ENCODE results near the gene ANKRD36. TPM values are rescaled to one million over a fixed set of nuclear protein-coding genes. Genes with fewer than 3 reads are reported as not detected.
"Not testable (repeated sequence)": the region's sequence is repeated elsewhere in the genome, so short reads cannot be mapped to it uniquely, and the experiment has no call there.

The ANKRD36 gene
- total RNA-seq (38.0 TPM), polyA plus RNA-seq (ENCODE audit: insufficient read depth in 1 of 8, insufficient read length in 8 of 8, low replicate concordance in 1 of 8) (10 to 100 TPM in 4 of 8 donors, 1 to 10 TPM in 4; 5.1 to 14.6 (median 9.9) TPM)
- long read RNA-seq, donor 1, partial matches to known transcripts = 0 of 1 reads
- long read RNA-seq, donor 1, other reads (novel, unspliced or antisense) = 0 of 1 reads
- long read RNA-seq, donor 2 = 0 reads
- long read RNA-seq, donor 3 = 0 reads
- long read RNA-seq, donor 4 = 0 reads
- long read RNA-seq, donor 5 = 0 reads
- long read RNA-seq, donor 6 = 0 reads
- long read RNA-seq, donor 7, partial matches to known transcripts = 0 of 1 reads
- long read RNA-seq, donor 7, other reads (novel, unspliced or antisense) = 0 of 1 reads
- long read RNA-seq, donor 8, partial matches to known transcripts = 0 of 1 reads
- long read RNA-seq, donor 8, other reads (novel, unspliced or antisense) = 0 of 1 reads
- long read RNA-seq, donor 9 = 0 reads
- long read RNA-seq, donor 10 = 0 reads
- long read RNA-seq, donor 11, partial matches to known transcripts = 0 of 1 reads
- long read RNA-seq, donor 11, other reads (novel, unspliced or antisense) = 0 of 1 reads

GRCh38 chr2:97113050-97113881 is at the start of gene ANKRD36:
TSS of gene ANKRD36 (plus strand) at chr2:97113153. CDS start at chr2:97113740, 587 bp downstream.
- not testable (repeated sequence) for H3K4me1 ChIP-seq (ENCODE audit: control insufficient read depth, insufficient read depth, low read length); H3K36me3 ChIP-seq (ENCODE audit: control insufficient read depth, insufficient read depth, low read length); H3K9me3 ChIP-seq (replicated peaks; ENCODE audit: control insufficient read depth, low read depth, low read length); H3K27me3 ChIP-seq (ENCODE audit: control insufficient read depth, insufficient read depth, low read length)
- 0% methylated on average over 25 of the region's 74 CpGs for WGBS (ENCODE audit: insufficient coverage)
- Histone ChIP-seq H3K27ac (ENCODE audit: low read length) (peak within 1 kb of the TSS; percentile 92), H3K4me3 (ENCODE audit: low read length) (peak within 1 kb of the TSS; percentile 68)
- peak; percentile 86 for DNase-seq

GRCh38 chr2:97066030-97066429 is 46.9 kb upstream of the ANKRD36 start:
- not testable (repeated sequence) for DNase-seq; H3K9me3 ChIP-seq (replicated peaks; ENCODE audit: control insufficient read depth, low read depth, low read length); H3K4me1 ChIP-seq (ENCODE audit: control insufficient read depth, insufficient read depth, low read length); H3K4me3 ChIP-seq (ENCODE audit: low read length); H3K36me3 ChIP-seq (ENCODE audit: control insufficient read depth, insufficient read depth, low read length); H3K27me3 ChIP-seq (ENCODE audit: control insufficient read depth, insufficient read depth, low read length); H3K27ac ChIP-seq (ENCODE audit: low read length)
- 86% methylated on average over 4 of the region's 5 CpGs for WGBS (ENCODE audit: insufficient coverage)

- Histone ChIP-seq H3K4me3 (ENCODE audit: low read length) (no peak overlapping the region), H3K36me3 (ENCODE audit: control insufficient read depth, insufficient read depth, low read length) (no peaks in the 10 kb centered on the region), H3K27me3 (ENCODE audit: control insufficient read depth, insufficient read depth, low read length) (peaks cover 2% of the 10 kb centered on the region), H3K9me3 (replicated peaks; ENCODE audit: control insufficient read depth, low read depth, low read length) (no peaks in the 10 kb centered on the region), H3K4me1 (ENCODE audit: control insufficient read depth, insufficient read depth, low read length) (no peaks in the 10 kb centered on the region), H3K27ac (ENCODE audit: low read length) (no peak overlapping the region)
- 88% methylated on average over 4 of the region's 5 CpGs for WGBS (ENCODE audit: insufficient coverage)
- DNase-seq = no peak
Observed at GRCh38 chr2:97067279-97068004, 45.5 kb upstream of the ANKRD36 start.

GRCh38 chr2:97068074-97068473 is 44.9 kb upstream of the ANKRD36 start:
- H3K9me3 ChIP-seq (replicated peaks; ENCODE audit: control insufficient read depth, low read depth, low read length) = no peaks in the 10 kb centered on the region
- H3K36me3 ChIP-seq (ENCODE audit: control insufficient read depth, insufficient read depth, low read length) = no peaks in the 10 kb centered on the region
- WGBS (ENCODE audit: insufficient coverage) = 60% methylated on average over 1 of the region's 1 CpG
- H3K4me1 ChIP-seq (ENCODE audit: control insufficient read depth, insufficient read depth, low read length) = no peaks in the 10 kb centered on the region
- peaks cover 2% of the 10 kb centered on the region for H3K27me3 ChIP-seq (ENCODE audit: control insufficient read depth, insufficient read depth, low read length)
- no peak for DNase-seq
- H3K4me3 ChIP-seq (ENCODE audit: low read length) = no peak overlapping the region
- no peak overlapping the region for H3K27ac ChIP-seq (ENCODE audit: low read length)

GRCh38 chr2:97068722-97069121 is 44.2 kb upstream of the ANKRD36 start:
- not testable (repeated sequence) for H3K27me3 ChIP-seq (ENCODE audit: control insufficient read depth, insufficient read depth, low read length); H3K9me3 ChIP-seq (replicated peaks; ENCODE audit: control insufficient read depth, low read depth, low read length); H3K27ac ChIP-seq (ENCODE audit: low read length); H3K36me3 ChIP-seq (ENCODE audit: control insufficient read depth, insufficient read depth, low read length); H3K4me3 ChIP-seq (ENCODE audit: low read length); DNase-seq; H3K4me1 ChIP-seq (ENCODE audit: control insufficient read depth, insufficient read depth, low read length)
- WGBS (ENCODE audit: insufficient coverage) = 13% methylated on average over 1 of the region's 5 CpGs

- H3K9me3 ChIP-seq (replicated peaks; ENCODE audit: control insufficient read depth, low read depth, low read length); H3K4me1 ChIP-seq (ENCODE audit: control insufficient read depth, insufficient read depth, low read length); H3K36me3 ChIP-seq (ENCODE audit: control insufficient read depth, insufficient read depth, low read length); DNase-seq; H3K4me3 ChIP-seq (ENCODE audit: low read length); H3K27ac ChIP-seq (ENCODE audit: low read length); H3K27me3 ChIP-seq (ENCODE audit: control insufficient read depth, insufficient read depth, low read length): not testable (repeated sequence)
- WGBS (ENCODE audit: insufficient coverage) = no CpG with 5 or more reads among the region's 3 CpGs
Observed at GRCh38 chr2:97070915-97071314, 42.0 kb upstream of the ANKRD36 start.

GRCh38 chr2:97077213-97077612 is 35.7 kb upstream of the ANKRD36 start:
- not testable (repeated sequence) for H3K9me3 ChIP-seq (replicated peaks; ENCODE audit: control insufficient read depth, low read depth, low read length); H3K4me1 ChIP-seq (ENCODE audit: control insufficient read depth, insufficient read depth, low read length); H3K27me3 ChIP-seq (ENCODE audit: control insufficient read depth, insufficient read depth, low read length); H3K4me3 ChIP-seq (ENCODE audit: low read length); DNase-seq; H3K27ac ChIP-seq (ENCODE audit: low read length); H3K36me3 ChIP-seq (ENCODE audit: control insufficient read depth, insufficient read depth, low read length)
- no CpG with 5 or more reads among the region's 8 CpGs for WGBS (ENCODE audit: insufficient coverage)

- WGBS (ENCODE audit: insufficient coverage) = 100% methylated on average over 2 of the region's 10 CpGs
- H3K4me1 ChIP-seq (ENCODE audit: control insufficient read depth, insufficient read depth, low read length); DNase-seq; H3K4me3 ChIP-seq (ENCODE audit: low read length); H3K9me3 ChIP-seq (replicated peaks; ENCODE audit: control insufficient read depth, low read depth, low read length); H3K27me3 ChIP-seq (ENCODE audit: control insufficient read depth, insufficient read depth, low read length); H3K27ac ChIP-seq (ENCODE audit: low read length); H3K36me3 ChIP-seq (ENCODE audit: control insufficient read depth, insufficient read depth, low read length): not testable (repeated sequence)
Observed at GRCh38 chr2:97080855-97081254, 32.1 kb upstream of the ANKRD36 start.

- H3K27me3 ChIP-seq (ENCODE audit: control insufficient read depth, insufficient read depth, low read length); H3K4me3 ChIP-seq (ENCODE audit: low read length); H3K9me3 ChIP-seq (replicated peaks; ENCODE audit: control insufficient read depth, low read depth, low read length); H3K36me3 ChIP-seq (ENCODE audit: control insufficient read depth, insufficient read depth, low read length); H3K4me1 ChIP-seq (ENCODE audit: control insufficient read depth, insufficient read depth, low read length); H3K27ac ChIP-seq (ENCODE audit: low read length): not testable (repeated sequence)
- peak; percentile 7 for DNase-seq
- no CpG with 5 or more reads among the region's 9 CpGs for WGBS (ENCODE audit: insufficient coverage)
Observed at GRCh38 chr2:97082206-97082605, 30.7 kb upstream of the ANKRD36 start.

- not testable (repeated sequence) for H3K4me1 ChIP-seq (ENCODE audit: control insufficient read depth, insufficient read depth, low read length); H3K27ac ChIP-seq (ENCODE audit: low read length); DNase-seq; H3K4me3 ChIP-seq (ENCODE audit: low read length); H3K9me3 ChIP-seq (replicated peaks; ENCODE audit: control insufficient read depth, low read depth, low read length); H3K27me3 ChIP-seq (ENCODE audit: control insufficient read depth, insufficient read depth, low read length); H3K36me3 ChIP-seq (ENCODE audit: control insufficient read depth, insufficient read depth, low read length)
- WGBS (ENCODE audit: insufficient coverage) = 94% methylated on average over 5 of the region's 7 CpGs
Observed at GRCh38 chr2:97083516-97083915, 29.4 kb upstream of the ANKRD36 start.
